DND-41 (cell line): ENCODE results near the gene GDI1.

Experiments
- EZH2 ChIP-seq: IDR thresholded peaks from 3 replicates; pipeline ENCODE4 v1.6.1; 2012; ENCODE audit warnings: borderline replicate concordance, low read depth, mild to moderate bottlenecking, moderate library complexity, low read length, inconsistent platforms; ENCODE audit not compliant: severe bottlenecking
- TF ChIP-seq, protein P1 (sequence below): IDR thresholded peaks from 2 replicates; pipeline ENCODE4 v1.5.1; 2012; ENCODE audit warnings: borderline replicate concordance, low read length, moderate library complexity, mild to moderate bottlenecking; ENCODE audit not compliant: poor library complexity, severe bottlenecking; ENCODE audit errors: extremely low read depth

DNA sequence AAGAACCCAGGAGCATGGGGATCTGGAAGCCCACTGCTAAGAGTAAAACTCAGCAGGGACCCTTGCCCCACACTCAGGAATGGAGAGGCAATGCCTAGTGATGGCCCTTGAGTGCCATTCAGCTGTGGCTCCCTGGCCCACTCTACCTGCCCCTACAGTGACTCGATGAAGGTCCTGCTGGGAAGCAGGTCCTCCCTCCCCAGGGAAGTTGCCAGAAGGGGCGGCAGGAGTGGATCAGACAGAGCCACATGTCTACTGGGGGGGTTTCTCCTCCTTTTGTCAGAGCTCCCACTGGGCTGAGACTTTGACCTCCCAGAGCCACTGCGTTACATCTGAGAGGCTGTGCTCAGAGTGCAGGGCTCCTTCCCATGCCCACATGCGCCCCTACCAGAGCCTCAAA, 52.2 kb downstream of the GDI1 start:
- TF ChIP-seq, protein P1, sequence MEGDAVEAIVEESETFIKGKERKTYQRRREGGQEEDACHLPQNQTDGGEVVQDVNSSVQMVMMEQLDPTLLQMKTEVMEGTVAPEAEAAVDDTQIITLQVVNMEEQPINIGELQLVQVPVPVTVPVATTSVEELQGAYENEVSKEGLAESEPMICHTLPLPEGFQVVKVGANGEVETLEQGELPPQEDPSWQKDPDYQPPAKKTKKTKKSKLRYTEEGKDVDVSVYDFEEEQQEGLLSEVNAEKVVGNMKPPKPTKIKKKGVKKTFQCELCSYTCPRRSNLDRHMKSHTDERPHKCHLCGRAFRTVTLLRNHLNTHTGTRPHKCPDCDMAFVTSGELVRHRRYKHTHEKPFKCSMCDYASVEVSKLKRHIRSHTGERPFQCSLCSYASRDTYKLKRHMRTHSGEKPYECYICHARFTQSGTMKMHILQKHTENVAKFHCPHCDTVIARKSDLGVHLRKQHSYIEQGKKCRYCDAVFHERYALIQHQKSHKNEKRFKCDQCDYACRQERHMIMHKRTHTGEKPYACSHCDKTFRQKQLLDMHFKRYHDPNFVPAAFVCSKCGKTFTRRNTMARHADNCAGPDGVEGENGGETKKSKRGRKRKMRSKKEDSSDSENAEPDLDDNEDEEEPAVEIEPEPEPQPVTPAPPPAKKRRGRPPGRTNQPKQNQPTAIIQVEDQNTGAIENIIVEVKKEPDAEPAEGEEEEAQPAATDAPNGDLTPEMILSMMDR: no peak
- TF ChIP-seq EZH2: no peak
